HepG2 (cell line): ENCODE data around the gene AKR1A1. TPM values are rescaled to one million over a fixed set of nuclear protein-coding genes. Genes with fewer than 3 reads are reported as not detected.

Source experiments
- ATM ChIP-seq: fragments of 450-650 bp; IDR thresholded peaks from 2 replicates; pipeline ENCODE4 v1.7.1; 2017; ENCODE audit warnings: mild to moderate bottlenecking, borderline replicate concordance
- CBX1 ChIP-seq: IDR thresholded peaks from one replicate; pipeline ENCODE4 v1.6.1; 2016; ENCODE audit warnings: antibody characterized with exemption, low read depth
- ISL2 ChIP-seq: sonication (generic); formaldehyde crosslinking; IDR thresholded peaks from 2 replicates; pipeline ENCODE4 v1.5.0; 2020; ENCODE audit warnings: missing genetic modification reagents
- MED13 ChIP-seq: sonication (generic); formaldehyde crosslinking; IDR thresholded peaks from 2 replicates; pipeline ENCODE4 v1.5.0; 2020; ENCODE audit warnings: missing genetic modification reagents
- MIER3 ChIP-seq: IDR thresholded peaks from 2 replicates; pipeline ENCODE4 v1.6.1; 2016; ENCODE audit warnings: missing compliant biosample characterization, borderline replicate concordance
- MTF2 ChIP-seq: sonication (generic); formaldehyde crosslinking; IDR thresholded peaks from 2 replicates; pipeline ENCODE4 v1.5.0; 2020; ENCODE audit warnings: missing genetic modification reagents, borderline replicate concordance
- NFATC3 ChIP-seq: sonication (generic); formaldehyde crosslinking; IDR thresholded peaks from 2 replicates; pipeline ENCODE4 v1.5.1; 2020; ENCODE audit warnings: mild to moderate bottlenecking, missing genetic modification reagents
- NR1H2 ChIP-seq: sonication (generic); formaldehyde crosslinking; IDR thresholded peaks from 2 replicates; pipeline ENCODE4 v1.8.1; 2022; ENCODE audit warnings: low read depth, missing genetic modification reagents, borderline replicate concordance
- RFXAP ChIP-seq: sonication (generic); formaldehyde crosslinking; IDR thresholded peaks from 2 replicates; pipeline ENCODE4 v1.4.0; 2020; ENCODE audit warnings: missing genetic modification reagents, borderline replicate concordance
- SMAD3 ChIP-seq: sonication (generic); formaldehyde crosslinking; IDR thresholded peaks from 2 replicates; pipeline ENCODE4 v1.4.0; 2020; ENCODE audit warnings: missing genetic modification reagents
- SRY ChIP-seq: sonication (generic); formaldehyde crosslinking; IDR thresholded peaks from 2 replicates; pipeline ENCODE4 v1.8.0; 2022; ENCODE audit warnings: mild to moderate bottlenecking, missing genetic modification reagents
- ZBTB38 ChIP-seq: sonication (generic); formaldehyde crosslinking; IDR thresholded peaks from 2 replicates; pipeline ENCODE4 v1.5.1; 2020; ENCODE audit warnings: mild to moderate bottlenecking, missing genetic modification reagents
- ZNF12 ChIP-seq: sonication (generic); formaldehyde crosslinking; IDR thresholded peaks from 2 replicates; pipeline ENCODE4 v1.5.0; 2020; ENCODE audit warnings: missing genetic modification reagents
- ZNF232 ChIP-seq: sonication (generic); formaldehyde crosslinking; IDR thresholded peaks from 2 replicates; pipeline ENCODE4 v1.4.0; 2020; ENCODE audit warnings: missing genetic modification reagents, borderline replicate concordance
- ZNF367 ChIP-seq: sonication (generic); formaldehyde crosslinking; IDR thresholded peaks from 2 replicates; pipeline ENCODE4 v1.4.0; 2020; ENCODE audit warnings: missing genetic modification reagents, borderline replicate concordance
- ZNF563 ChIP-seq: sonication (generic); formaldehyde crosslinking; IDR thresholded peaks from 2 replicates; pipeline ENCODE4 v1.8.0; 2022; ENCODE audit warnings: mild to moderate bottlenecking, moderate library complexity, missing genetic modification reagents
- polyA plus RNA-seq, 8 experiments: library from polyadenylated mRNA; depleted of rRNA in 3 of 8; stranded (reverse) in 7 of 8; unstranded in 1 of 8; fragments of >200 nt; fragmentation: Illumina TruSeq in 4 of 8; extraction: Trizol in 4 of 8; gene quantifications; 2 replicates each; pipeline versions ENCODE4 v1.2.1 to v1.2.3, GENCODE V29; 2011 to 2016; ENCODE audit warnings: low read depth in 4 of 8, missing spikeins in 1 of 8, mixed read lengths in 1 of 8; ENCODE audit not compliant: insufficient read depth in 1 of 8
- total RNA-seq, 5 experiments: library from RNA; depleted of rRNA; stranded (reverse); fragments of >200 nt; fragmentation: Illumina TruSeq; extraction: Trizol; gene quantifications; 2 replicates each; pipeline ENCODE4 v1.2.3, GENCODE V29; 2016; ENCODE audit warnings: low read depth in 1 of 5
- TF ChIP-seq, protein P1 (sequence below): sonication (generic); formaldehyde crosslinking; IDR thresholded peaks from 2 replicates; pipeline ENCODE4 v1.8.0; 2022; ENCODE audit warnings: missing genetic modification reagents, mild to moderate bottlenecking, moderate library complexity, borderline replicate concordance
- TF ChIP-seq, protein P2 (sequence below), 2 experiments: sonication (generic) in 1 of 2; formaldehyde crosslinking in 1 of 2; IDR thresholded peaks; 2 replicates each; pipeline versions ENCODE4 v1.4.0 to v1.6.1; 2018 to 2020; ENCODE audit warnings: missing genetic modification reagents in 2 of 2, borderline replicate concordance in 1 of 2, low read depth in 1 of 2, mild to moderate bottlenecking in 1 of 2, missing biosample characterization in 1 of 2
- TF ChIP-seq, protein P3 (sequence below): sonication (generic); formaldehyde crosslinking; IDR thresholded peaks from 2 replicates; pipeline ENCODE4 v1.8.1; 2023; ENCODE audit warnings: mild to moderate bottlenecking, missing genetic modification reagents
- TF ChIP-seq, protein P4 (sequence below): sonication (generic); formaldehyde crosslinking; IDR thresholded peaks from 2 replicates; pipeline ENCODE4 v1.8.1; 2023; ENCODE audit warnings: mild to moderate bottlenecking, missing genetic modification reagents, borderline replicate concordance
- TF ChIP-seq, protein P5 (sequence below): sonication (generic); formaldehyde crosslinking; conservative IDR thresholded peaks from 2 replicates; pipeline ENCODE4 v1.8.0; 2022; ENCODE audit warnings: mild to moderate bottlenecking, moderate library complexity, missing genetic modification reagents

Gene AKR1A1
- total and polyA plus RNA-seq, 2 of the 13 experiments (the other 11 are each of a cell fraction or from before 2014, with no cell fraction given), result 181 to 217 TPM

DNA sequence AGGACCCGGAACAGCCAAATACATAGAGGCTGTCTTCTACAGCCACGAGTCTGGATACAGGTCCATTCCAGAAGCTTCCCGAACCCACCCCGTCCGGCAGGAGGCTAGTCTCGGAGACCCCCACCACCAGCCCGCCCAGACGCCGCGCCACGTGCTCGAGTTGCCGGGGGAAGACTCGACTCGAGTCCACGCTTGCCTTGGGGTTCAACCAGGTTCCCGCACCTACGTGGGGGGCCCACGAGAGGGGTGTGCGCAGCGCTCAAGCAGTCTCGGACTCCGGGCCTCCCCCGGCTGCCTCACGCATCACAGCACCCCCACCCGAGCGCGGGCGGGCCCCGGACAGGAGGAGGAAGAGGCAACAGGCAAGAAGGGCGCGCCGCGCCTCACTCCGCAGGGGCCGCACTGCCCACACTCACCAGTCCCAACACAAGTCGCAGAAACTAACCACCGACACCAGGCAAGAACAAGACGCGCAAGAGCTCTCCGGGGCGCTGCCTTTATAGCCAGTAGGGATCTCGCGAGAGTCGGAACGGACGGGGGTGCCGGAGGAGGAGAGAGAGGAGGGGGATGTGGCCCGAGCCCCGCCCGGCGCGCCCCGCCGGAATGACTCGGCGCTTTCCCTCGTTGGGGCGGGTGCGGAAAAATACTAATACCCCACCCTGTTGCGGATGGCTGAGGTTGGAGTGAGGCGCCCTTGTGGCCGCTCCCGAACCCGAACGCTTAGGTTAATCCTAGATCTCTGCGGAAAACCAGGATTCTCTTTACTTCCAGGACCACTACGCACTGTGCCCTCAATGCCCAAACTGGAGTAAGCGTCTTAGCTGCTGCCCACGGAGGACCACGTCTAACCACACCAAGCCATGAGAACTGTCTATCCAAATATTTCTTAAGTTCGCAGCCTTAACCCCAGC, 29.0 kb upstream of the AKR1A1 start, which contains the start of gene PRDX1 (continued):
- TF ChIP-seq, protein P1, sequence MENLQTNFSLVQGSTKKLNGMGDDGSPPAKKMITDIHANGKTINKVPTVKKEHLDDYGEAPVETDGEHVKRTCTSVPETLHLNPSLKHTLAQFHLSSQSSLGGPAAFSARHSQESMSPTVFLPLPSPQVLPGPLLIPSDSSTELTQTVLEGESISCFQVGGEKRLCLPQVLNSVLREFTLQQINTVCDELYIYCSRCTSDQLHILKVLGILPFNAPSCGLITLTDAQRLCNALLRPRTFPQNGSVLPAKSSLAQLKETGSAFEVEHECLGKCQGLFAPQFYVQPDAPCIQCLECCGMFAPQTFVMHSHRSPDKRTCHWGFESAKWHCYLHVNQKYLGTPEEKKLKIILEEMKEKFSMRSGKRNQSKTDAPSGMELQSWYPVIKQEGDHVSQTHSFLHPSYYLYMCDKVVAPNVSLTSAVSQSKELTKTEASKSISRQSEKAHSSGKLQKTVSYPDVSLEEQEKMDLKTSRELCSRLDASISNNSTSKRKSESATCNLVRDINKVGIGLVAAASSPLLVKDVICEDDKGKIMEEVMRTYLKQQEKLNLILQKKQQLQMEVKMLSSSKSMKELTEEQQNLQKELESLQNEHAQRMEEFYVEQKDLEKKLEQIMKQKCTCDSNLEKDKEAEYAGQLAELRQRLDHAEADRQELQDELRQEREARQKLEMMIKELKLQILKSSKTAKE (CRISPR knock-in tag), result no peak; the same call in 1 of the 2 replicates
- TF ChIP-seq MTF2 (CRISPR knock-in tag), result 0 out of 2 replicates have a peak, but pooled peaks have one; percentile 30
- TF ChIP-seq ZBTB38, result peak; percentile 100
- peak; percentile 73; the same call in 1 of the 2 replicates for TF ChIP-seq ZNF232
- peak; percentile 95 for TF ChIP-seq MED13 (CRISPR knock-in tag)
- TF ChIP-seq CBX1, result peak; percentile 96
- TF ChIP-seq SRY (CRISPR knock-in tag), result peak; percentile 86
- TF ChIP-seq RFXAP (CRISPR knock-in tag), result peak; percentile 90
- peak; percentile 39; the same call in 1 of the 2 replicates for TF ChIP-seq ZNF12
- peak; percentile 91 for TF ChIP-seq SMAD3 (CRISPR knock-in tag)
- TF ChIP-seq ZNF563 (CRISPR knock-in tag), result peak; percentile 88
- peak; percentile 68; the same call in 1 of the 2 replicates for TF ChIP-seq ZNF367
- TF ChIP-seq ISL2, result peak; percentile 78
- TF ChIP-seq, protein P2, sequence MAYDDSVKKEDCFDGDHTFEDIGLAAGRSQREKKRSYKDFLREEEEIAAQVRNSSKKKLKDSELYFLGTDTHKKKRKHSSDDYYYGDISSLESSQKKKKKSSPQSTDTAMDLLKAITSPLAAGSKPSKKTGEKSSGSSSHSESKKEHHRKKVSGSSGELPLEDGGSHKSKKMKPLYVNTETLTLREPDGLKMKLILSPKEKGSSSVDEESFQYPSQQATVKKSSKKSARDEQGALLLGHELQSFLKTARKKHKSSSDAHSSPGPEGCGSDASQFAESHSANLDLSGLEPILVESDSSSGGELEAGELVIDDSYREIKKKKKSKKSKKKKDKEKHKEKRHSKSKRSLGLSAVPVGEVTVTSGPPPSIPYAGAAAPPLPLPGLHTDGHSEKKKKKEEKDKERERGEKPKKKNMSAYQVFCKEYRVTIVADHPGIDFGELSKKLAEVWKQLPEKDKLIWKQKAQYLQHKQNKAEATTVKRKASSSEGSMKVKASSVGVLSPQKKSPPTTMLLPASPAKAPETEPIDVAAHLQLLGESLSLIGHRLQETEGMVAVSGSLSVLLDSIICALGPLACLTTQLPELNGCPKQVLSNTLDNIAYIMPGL (CRISPR knock-in tag; IDR thresholded peaks at IDR 0.05; ENCODE audit: borderline replicate concordance in 1 of 2, low read depth in 1 of 2), result peak; percentile 95
- TF ChIP-seq, protein P3, sequence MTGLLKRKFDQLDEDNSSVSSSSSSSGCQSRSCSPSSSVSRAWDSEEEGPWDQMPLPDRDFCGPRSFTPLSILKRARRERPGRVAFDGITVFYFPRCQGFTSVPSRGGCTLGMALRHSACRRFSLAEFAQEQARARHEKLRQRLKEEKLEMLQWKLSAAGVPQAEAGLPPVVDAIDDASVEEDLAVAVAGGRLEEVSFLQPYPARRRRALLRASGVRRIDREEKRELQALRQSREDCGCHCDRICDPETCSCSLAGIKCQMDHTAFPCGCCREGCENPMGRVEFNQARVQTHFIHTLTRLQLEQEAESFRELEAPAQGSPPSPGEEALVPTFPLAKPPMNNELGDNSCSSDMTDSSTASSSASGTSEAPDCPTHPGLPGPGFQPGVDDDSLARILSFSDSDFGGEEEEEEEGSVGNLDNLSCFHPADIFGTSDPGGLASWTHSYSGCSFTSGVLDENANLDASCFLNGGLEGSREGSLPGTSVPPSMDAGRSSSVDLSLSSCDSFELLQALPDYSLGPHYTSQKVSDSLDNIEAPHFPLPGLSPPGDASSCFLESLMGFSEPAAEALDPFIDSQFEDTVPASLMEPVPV, result no peak; the same call in 1 of the 2 replicates
- TF ChIP-seq MIER3 (CRISPR knock-in tag), result peak; percentile 91
- TF ChIP-seq NR1H2 (CRISPR knock-in tag), result peak; percentile 76
- TF ChIP-seq ATM, result no peak
- TF ChIP-seq NFATC3, result no peak; the same call in 1 of the 2 replicates
- TF ChIP-seq, protein P4, sequence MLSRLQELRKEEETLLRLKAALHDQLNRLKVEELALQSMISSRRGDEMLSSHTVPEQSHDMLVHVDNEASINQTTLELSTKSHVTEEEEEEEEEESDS (CRISPR knock-in tag), result no peak; the same call in 1 of the 2 replicates
- TF ChIP-seq, protein P5, sequence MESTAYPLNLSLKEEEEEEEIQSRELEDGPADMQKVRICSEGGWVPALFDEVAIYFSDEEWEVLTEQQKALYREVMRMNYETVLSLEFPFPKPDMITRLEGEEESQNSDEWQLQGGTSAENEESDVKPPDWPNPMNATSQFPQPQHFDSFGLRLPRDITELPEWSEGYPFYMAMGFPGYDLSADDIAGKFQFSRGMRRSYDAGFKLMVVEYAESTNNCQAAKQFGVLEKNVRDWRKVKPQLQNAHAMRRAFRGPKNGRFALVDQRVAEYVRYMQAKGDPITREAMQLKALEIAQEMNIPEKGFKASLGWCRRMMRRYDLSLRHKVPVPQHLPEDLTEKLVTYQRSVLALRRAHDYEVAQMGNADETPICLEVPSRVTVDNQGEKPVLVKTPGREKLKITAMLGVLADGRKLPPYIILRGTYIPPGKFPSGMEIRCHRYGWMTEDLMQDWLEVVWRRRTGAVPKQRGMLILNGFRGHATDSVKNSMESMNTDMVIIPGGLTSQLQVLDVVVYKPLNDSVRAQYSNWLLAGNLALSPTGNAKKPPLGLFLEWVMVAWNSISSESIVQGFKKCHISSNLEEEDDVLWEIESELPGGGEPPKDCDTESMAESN (CRISPR knock-in tag), result peak; percentile 96
